HG03097 (cell line): ENCODE measurements around the gene C2orf49.
A peak's percentile ranks its signal among the peaks of the same experiment; 100 is the strongest.
"Not testable (repeated sequence)": the region's sequence is repeated elsewhere in the genome, so short reads cannot be mapped to it uniquely, and the experiment has no call there.

Source experiments
- ATAC-seq: cut with Tn5 transposase; IDR thresholded peaks from one replicate; pipeline ENCODE4 v1.9.1; 2021; ENCODE audit not compliant: unreplicated experiment, low FRiP score

The C2orf49 gene

DNA sequence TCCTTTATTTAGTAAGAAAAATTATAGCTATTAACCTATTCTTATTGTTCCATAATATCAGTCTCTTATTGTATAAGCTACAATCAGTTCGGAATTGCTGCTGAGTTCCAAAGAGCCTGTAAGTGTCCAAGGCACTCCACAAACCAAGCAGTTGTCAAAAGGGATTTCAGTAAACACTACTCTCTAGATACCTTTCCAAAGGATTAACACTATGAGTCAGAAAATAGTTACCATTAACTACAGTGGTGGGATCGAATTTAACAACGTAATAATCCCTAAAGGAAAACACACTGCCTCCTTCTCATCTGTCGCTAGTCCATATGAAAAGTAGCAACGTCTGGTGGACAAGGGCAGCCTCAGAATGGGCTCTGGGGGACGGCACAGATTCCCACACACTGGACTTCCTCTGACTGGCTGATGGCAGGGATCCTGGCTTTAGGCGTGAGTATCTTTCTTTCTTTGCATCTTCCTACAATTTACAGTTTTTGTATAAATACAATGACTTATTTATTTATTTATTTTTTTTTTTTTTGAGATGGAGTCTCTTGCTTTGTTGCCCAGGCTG is 16.6 kb upstream of the C2orf49 start:
- no peak for ATAC-seq

DNA sequence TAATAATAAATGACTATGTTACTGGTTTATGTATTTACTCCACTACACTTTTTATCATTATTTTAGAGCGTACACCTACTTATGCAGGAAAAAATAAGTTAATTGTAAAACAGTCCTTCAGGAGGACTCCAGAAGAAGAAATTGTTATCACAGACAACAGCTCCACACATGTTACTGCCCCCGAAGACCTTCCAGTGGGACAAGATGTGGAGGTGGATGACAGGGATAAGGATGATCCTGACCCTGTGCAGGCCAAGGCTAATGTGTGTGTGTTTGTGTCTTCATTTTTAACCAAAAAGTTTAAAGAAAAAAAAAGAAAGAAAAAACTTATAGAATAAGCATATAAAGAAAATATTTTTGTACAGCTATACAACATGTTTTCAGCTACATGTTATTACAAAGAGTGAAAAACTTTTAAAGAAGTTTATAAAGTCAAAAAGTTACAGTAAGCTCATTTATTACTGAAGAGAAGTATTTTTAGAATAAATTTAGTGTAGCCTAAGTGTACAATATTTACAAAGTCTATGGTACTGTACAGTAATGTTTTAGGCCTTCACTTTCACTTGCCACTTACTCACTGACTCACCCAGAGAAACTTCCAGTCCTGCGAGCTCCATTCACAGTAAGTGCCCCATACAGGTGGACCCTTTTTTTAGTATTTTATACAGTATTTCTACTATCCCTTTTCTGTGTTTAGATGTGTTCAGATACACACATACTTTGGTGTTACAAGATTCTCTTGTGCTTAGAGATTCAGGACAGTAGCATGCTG is 15.3 kb upstream of the C2orf49 start:
- ATAC-seq: no peak

DNA sequence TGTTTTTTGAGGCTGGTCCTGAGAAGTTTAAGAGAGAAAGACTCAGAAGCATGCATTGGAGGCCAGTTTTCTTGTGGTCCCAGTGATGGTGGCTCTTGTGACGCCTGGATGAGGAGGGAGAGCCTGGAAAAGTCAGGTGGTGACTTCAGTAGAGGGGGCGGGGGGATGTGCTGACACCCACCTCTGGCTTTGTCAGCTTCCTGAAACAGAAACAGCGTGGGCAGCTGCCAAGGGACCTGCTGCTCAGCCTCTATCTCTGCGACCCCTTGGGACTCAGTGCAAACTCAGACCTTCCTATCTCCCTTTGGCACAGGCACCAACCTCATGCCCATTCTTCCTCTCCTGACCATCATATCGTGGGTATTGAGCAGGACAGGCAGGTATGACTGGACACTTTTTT is 14.2 kb upstream of the C2orf49 start:
- no peak for ATAC-seq

GRCh38 chr2:105324101-105324500 is 13.2 kb upstream of the C2orf49 start:
- ATAC-seq: no peak

DNA sequence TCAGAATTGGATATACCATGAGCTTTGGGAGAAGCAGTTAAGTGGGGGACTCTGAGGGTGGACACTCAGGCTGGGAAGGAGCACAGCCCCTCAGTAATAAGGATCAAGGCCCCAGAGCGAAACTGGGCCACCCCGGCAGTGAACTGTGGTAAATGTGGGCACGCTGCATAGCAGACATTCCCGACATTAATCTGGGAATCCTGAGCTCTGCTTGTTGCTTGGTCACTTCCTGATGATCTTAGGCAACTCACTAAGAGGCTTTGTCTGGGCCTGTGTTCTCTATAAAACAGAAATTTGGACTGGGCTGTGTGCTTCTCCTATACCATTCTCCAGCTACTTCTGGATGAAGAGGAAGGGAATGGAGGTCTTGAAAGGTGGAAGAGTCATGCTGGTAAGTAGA is 12.6 kb upstream of the C2orf49 start:
- ATAC-seq: no peak

- ATAC-seq: no peak
These were observed 11.9 kb upstream of the C2orf49 start for GRCh38 chr2:105325389-105325963.

- ATAC-seq: not testable (repeated sequence)
These were observed 10.1 kb upstream of the C2orf49 start for GRCh38 chr2:105327271-105327670.

DNA sequence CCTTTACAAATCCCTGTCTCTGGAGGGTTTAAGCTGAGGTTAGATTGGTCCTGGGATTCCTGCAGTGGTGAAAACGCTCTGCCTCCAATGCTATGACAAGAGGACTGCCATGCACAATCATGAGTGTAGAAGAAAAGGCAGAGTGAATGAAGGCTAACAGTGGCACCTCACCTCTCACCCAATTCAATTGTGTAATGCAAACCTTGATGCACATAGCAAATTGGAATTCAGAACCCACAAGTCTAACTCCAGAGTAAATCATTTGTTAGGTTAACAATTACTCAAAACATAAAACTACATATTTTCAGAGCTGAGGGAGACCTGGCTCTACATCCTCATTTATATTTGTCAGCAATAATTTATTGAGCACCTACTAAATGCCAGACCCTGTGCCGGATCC is 9.7 kb upstream of the C2orf49 start:
- no peak for ATAC-seq

DNA sequence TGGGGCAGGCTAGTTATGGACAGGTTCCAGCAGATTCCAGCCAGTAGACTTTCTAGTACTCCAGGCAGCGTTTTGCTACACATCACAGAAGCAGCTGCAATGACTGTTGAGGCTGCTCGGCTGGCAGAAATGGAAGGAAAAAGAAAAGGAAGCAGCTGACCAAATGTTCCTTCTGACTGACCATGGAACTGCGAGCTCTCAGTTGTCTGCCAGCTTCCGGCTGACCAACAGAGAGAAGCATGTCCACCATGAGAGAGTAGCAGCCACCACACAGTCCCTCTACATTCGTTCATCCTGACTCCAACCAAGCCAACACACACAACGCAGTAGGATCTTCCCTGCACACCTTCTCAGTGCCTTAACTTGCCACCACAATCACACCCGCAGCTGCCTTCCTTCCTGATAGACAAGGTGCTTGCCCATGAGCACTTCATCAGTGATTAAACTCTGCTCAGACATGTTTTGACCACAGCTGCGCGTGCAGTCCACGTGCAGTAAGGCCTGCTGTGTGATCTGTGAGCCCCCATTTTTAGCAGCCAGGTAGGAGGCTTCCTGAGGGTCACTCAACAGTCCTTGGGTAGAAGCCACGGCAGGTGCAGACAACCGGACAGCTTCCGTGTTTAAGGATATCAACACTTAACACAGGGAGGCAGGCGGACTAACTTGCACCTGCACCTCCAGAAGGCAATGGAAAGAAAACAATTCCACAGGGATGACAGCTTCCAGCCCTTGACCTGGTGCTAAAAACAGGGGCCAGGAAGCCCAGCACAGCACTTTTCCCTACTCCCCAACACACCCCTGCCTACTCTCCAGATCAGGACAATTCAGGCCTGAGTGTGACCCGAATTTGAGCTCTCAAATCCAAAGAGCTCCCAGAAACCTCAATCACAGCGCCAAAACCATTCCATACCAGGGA is 8.8 kb upstream of the C2orf49 start:
- ATAC-seq: no peak

DNA sequence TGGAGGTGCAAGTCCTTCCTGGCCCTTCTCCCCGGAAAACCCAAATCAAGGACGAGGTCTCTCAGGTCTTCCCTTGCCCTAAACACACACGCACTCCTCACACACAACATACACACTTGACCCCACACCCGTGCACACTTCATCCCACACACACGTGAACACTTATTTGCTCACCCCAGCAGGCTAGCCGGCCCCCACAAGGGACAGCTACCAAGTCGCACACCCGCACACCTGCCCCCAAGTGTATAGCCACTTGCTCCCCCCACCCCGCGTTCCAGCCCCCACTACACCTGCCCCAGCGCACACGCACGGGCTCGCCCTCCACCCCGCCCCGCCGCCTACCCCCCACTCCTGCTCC is 8.2 kb upstream of the C2orf49 start:
- ATAC-seq: no peak

DNA sequence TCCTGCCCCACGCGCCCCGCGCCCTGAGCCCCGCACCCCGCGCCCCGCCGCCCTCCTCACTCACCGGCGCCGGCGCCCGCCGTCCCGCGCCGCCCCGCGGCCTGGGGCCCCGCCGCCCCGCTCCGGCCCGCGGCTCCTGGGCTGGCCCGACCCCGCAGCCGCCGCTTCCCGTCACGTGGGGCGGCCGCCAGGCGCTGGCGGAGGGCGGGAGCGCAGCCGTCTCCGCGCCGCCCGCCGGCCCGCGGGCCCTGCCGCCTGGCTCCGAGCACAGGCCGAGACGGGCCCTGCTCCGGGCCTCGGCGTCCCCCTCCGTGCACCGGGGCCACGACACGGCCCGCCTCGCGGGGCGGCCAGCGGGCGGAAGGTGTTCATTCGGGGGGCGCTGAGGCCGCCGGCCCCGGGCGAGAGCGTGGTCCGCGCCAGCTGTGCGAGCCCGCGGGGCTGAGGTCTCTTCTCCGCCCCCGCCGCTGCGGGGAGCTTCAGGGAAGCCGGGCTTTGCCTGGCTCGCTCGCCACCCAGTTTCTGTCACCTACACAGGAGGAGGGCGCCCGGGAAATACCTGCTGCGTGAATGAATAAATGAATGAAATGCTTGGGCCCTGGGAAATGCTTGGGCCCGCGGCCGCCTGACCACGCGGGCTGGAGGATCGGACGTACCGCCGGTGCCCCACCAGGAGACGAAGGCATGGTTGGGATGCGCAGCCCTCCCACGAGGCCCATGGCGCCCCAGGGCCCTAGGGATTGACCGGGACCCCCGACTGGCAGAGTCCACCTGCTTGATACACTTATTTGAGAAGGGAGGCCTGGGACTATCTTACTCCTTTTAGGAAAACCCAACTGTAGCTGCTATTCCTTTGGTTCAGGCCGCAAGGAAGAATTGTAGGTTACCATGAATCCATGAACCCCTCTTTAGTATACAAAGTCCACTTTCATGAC is 7.5 kb upstream of the C2orf49 start, which contains the start of gene TGFBRAP1:
Gene TGFBRAP1, minus strand, starts transcription at position 175 of the 935 bp plus-strand sequence. CDS start 21,434 bp downstream, outside the sequence.
- peak; percentile 75 for ATAC-seq

- no peak for ATAC-seq
These were observed 6.5 kb upstream of the C2orf49 start for GRCh38 chr2:105330681-105331375.

- no peak for ATAC-seq
These were observed 3.1 kb upstream of the C2orf49 start for GRCh38 chr2:105334211-105334610.

GRCh38 chr2:105335469-105335868 is 1.9 kb upstream of the C2orf49 start:
- no peak for ATAC-seq

DNA sequence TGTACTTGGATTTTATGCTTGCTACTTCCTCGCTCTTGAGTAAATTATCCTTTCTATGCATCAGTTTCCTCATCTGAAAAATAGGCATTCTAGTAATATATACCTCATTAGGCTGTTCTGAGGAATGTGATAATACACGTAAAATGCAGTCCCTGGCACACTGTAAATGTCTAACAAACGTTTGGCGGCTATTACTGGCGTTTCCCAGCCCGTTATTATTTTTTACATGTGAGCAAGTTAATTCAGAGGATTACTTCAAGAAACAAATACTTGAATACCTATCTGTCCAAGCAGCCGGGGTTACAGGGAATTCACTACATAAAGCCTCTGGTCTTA is 586 bp upstream of the C2orf49 start:
- no peak for ATAC-seq

- ATAC-seq: no peak
These were observed 663 bp downstream of the C2orf49 start for GRCh38 chr2:105338020-105338385.

- no peak for ATAC-seq
These were observed 2.1 kb downstream of the C2orf49 start for GRCh38 chr2:105339414-105339813.

- no peak for ATAC-seq
These were observed 7.5 kb downstream of the C2orf49 start for GRCh38 chr2:105344704-105345345.

GRCh38 chr2:105357122-105357521 is 19.8 kb downstream of the C2orf49 start:
- ATAC-seq: no peak
